AG09319 (cell line): ENCODE measurements around the gene CEP63.

Experiments used
- DNase-seq: peaks from one replicate; pipeline ENCODE4 v3.0.0-alpha.2; 2010; ENCODE audit warnings: low read depth; ENCODE audit errors: extremely low read depth
- TF ChIP-seq, protein P1 (sequence below): IDR thresholded peaks from 2 replicates; pipeline ENCODE4 v1.5.1; 2011; ENCODE audit warnings: low read depth, mild to moderate bottlenecking, inconsistent platforms, low read length, moderate library complexity

Gene CEP63

DNA sequence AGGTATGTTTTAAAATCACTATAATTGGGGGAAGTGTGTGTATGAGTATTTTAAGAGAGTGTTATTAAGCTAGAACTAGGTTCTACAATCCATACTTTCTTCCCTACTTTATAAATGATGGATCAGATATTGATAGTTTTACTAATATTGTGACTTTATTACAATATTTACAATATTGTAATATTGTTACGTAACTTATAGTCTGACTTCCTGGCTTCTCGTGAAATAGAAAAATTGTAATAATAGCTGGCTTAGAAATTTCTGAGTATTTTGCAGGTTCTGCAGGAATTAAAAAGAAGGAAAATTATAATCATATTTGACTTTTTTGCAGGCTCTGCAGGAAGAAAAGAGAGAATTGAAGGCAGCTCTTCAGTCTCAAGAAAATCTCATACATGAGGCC, 60.0 kb downstream of the CEP63 start:
- DNase-seq, result no peak
- TF ChIP-seq, protein P1, sequence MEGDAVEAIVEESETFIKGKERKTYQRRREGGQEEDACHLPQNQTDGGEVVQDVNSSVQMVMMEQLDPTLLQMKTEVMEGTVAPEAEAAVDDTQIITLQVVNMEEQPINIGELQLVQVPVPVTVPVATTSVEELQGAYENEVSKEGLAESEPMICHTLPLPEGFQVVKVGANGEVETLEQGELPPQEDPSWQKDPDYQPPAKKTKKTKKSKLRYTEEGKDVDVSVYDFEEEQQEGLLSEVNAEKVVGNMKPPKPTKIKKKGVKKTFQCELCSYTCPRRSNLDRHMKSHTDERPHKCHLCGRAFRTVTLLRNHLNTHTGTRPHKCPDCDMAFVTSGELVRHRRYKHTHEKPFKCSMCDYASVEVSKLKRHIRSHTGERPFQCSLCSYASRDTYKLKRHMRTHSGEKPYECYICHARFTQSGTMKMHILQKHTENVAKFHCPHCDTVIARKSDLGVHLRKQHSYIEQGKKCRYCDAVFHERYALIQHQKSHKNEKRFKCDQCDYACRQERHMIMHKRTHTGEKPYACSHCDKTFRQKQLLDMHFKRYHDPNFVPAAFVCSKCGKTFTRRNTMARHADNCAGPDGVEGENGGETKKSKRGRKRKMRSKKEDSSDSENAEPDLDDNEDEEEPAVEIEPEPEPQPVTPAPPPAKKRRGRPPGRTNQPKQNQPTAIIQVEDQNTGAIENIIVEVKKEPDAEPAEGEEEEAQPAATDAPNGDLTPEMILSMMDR, result no peak

DNA sequence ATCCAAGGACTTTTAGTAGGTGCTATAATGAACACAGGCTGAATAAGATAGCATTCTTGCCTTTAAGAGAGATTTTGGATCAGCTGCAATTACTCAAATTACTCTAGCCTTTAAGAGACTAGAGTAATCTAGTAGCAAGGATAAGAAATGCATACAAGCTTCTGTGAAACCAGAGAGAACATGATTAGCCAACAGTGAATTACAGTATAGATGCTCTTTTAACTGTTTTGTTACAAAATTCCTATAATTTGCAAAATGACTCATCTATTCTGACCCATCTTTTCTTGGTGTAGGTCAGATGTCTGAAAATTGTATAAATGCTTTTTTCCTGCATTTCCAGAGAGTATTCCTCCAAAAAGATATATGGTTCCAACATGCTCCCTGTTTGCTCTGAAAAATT, 66.9 kb downstream of the CEP63 start:
- TF ChIP-seq, protein P1, result no peak
- DNase-seq, result no peak

DNA sequence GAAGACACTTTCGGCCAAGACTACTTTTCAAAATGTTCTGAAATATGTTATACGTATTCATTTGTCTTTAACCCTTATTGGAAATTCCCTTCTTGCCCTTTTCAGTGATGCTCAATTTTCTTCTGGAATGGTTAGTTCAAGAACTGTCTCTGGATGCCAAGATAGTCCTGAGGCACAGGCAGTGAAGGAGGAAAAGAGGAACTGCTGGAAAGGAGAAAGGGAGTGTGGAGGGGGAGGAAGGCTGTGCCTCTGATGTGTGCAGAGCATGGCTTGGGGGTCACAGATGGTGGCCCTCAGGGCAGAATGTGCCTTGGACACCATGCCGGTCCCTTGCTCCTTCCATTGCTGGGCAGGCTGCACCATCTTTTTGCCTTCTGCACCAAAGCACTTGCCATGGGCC, 73.7 kb downstream of the CEP63 start:
- TF ChIP-seq, protein P1, result no peak

DNA sequence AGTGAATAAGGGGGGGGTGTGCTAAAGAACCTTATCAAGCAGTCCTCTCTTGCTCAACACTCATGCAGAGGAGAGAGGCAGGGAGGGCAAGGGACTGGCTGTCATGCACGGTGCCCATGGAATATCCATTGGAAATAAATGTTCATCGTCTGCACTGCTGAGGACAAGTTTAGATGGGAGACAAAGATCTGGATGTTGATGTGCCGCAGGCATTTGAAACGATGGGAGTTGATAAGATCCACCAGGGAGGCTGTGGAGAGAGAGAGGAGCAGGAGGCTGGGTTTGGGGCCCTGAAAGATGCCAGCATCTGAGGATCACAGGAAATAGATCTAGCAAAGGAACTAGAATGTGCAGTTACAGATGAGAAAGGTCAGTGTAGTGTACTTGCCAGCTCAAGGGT, 76.2 kb downstream of the CEP63 start:
- no peak for DNase-seq
- TF ChIP-seq, protein P1, result no peak

More for the DNA sequence above, 73.7 kb downstream of the CEP63 start:
- no peak for DNase-seq

DNA sequence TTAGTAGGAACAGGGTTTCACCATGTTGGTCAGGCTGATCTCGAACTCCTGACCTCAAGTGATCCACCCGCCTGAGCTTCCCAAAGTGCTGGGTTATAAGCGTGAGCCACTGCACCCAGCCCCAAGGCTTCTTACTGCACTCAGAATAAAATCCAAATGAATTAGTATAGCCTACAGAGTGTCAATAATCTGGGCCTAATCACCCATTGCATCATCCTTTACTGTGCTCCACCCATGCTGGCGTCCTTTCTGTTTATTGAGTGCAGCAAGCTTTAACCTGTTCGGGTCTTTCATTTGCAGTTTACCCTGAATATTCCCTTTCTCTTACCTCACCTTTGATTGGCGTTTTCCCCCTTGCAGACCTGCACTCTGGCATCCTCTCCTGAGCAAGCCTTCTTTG, 77.7 kb downstream of the CEP63 start:
- no peak for DNase-seq
- TF ChIP-seq, protein P1, result no peak

DNA sequence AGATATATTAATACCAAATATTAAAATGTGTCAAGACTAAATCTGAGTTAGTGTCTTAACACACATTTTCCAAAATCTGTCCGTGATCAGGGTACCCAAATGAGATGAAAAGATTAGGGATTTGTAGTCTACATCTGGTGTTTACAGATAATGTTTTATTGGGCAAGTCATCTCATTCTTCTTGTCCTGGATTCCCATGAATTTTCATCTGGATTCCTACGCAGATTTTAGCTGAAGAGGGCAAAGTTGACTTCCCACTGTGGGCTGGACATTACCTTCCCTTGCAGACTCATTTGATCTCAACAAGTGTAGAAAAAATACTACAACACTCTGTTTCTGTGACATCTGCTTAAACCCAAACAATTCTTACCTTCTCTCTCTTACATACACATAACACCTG, 79.1 kb downstream of the CEP63 start:
- DNase-seq, result no peak
- TF ChIP-seq, protein P1, result no peak

DNA sequence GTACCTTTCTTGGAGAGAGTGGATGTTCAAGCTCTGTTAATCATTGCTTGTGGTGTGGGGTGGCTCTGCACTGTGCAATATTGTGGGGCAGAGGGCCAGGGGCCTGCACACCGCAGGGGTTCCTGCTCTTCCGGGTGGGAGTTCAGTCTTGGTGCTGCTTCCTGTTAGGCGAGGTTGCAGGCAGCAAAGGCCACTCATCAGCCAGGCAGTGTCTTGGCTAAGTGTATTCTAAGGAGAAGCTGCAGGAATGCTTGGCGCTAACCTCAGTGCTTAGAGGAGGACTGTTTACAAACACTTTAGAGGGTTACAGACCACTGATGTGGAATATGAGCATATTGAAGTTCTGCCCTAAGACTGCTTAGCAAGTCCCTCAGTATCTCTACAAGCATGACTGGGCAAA, 81.7 kb downstream of the CEP63 start:
- TF ChIP-seq, protein P1, result no peak
- no peak for DNase-seq
